GM21723 (cell line): ENCODE results near the gene COL4A6.

Experiments
- ATAC-seq: cut with Tn5 transposase; IDR thresholded peaks from one replicate; pipeline ENCODE4 v1.9.1; 2021; ENCODE audit warnings: mild to moderate bottlenecking, moderate library complexity; ENCODE audit not compliant: unreplicated experiment

COL4A6 gene

DNA sequence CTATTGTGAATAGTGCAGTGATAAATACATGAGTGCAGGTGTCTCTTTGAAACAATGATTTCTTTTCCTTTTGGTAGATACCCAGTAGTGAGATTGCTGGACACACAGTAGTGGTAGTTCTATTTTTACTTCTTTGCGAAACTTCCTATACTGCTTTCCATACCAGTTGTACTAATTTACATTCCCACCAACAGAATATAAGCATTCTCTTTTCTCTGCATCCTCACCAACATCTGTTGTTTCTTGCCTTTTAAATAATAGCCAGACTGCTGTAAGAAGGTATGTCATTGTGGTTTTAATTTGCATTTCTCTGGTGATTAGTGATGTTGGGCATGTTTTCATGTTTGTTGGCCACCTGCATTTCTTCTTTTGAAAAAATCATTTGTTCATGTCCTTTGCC is 105.9 kb downstream of the COL4A6 start:
- no peak for ATAC-seq

DNA sequence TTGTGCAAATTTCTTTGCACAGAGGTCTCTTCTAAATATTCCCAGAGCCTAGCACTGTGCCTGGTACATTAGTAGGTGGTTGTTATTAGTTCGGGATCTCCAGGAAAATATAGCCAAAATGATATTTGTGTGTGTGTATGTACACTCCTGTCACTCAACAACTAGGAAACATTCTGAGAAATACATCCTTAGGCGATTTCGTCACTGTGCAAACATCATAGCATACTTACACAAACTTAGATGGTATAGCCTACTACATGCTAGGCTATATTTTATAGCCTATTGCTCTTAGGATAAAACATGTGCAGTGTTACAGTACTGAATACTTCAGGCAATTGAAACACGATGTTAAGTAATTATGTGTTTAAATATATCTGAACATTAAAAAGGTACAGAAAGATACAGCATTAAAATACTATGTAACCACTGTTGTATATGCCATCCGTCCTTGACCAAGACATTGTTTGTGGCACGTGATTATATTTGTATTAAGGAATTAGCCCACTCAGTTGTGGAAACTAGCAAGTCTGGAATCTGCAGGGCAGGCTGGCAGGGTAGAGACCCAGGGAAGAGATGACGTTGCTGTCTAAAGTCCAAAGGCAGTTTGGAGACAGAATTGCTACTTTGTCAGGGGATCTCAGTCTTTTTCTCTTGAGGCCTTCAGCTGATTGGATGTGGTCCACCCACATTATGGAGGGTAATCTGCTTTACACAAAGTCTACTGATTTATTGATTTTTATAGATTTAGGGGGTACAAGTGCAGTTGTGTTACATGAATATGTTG is 106.9 kb downstream of the COL4A6 start:
- ATAC-seq = no peak

DNA sequence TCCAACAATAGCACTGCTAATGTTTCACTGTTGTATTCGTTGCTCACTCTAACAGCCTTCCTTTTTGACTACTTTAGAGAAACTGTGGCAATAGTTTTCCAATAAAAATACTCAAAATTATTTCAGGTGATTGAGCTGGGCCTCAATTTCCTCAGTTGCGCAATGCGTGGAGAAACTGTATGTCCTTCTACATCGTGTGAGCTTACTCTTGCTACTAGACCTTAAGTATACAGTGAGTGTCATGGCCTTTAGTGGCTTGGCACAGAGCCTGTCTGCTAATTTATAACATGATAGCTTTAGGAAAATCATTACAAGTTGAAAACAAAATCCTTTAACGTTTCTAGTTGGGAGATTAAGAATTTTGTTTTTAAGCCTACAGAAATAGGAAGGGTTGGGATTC is 114.5 kb downstream of the COL4A6 start:
- no peak for ATAC-seq

DNA sequence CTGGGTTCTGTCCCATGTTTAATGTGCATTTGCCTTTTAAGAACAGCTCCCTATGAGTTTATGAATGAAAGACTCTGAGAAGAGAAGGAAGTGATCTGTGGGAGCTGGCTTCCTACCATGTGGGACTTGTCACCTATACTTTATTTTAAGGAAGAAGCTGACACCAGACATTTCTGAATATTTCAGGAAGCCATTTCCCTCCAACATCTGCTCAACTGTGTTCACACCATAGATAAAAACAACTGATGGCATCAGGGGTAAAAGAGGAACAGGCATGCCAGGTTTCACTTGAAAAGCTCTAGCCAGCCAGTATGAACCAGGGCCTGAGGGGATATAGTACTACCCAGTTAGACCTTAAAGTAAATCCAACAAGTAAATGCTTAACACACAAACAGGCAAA is 116.0 kb downstream of the COL4A6 start:
- no peak for ATAC-seq

DNA sequence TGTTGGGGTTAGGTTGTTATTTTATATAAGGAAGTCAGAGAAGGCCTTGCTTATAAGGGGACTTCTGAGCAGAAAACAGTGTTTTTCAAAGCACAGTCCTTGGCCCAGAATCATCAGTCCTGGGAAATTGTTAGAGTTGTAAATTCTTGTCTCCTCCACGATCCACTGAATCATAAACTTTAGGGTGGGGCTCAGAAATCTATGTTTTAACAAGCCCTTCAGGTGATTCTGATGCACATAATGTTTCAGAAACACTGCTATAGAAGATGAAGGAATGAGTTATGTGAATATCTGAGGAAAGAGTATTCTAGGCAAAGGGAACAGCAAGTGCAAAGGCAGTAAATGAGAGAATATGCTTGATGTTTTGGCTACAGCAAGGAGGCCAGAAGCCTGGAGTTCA is 121.8 kb downstream of the COL4A6 start:
- no peak for ATAC-seq

DNA sequence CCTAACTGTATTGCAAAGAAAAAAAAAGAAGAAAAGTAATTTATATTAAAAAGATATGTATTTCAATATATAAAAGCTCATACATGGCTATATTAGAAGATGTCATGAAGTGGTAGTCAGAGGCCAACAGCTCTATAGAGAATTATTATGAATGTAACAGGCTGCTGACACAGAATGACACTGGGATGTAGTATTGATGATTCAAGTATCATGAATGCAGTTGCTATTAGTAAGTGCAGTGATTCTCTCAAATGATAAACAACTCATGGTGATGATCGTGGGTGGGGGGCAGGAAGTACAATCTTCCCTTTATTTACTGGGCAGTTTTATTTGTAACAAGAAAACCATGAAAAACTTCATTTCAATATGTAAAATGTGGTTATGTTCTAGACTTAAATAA is 124.6 kb downstream of the COL4A6 start:
- no peak for ATAC-seq

DNA sequence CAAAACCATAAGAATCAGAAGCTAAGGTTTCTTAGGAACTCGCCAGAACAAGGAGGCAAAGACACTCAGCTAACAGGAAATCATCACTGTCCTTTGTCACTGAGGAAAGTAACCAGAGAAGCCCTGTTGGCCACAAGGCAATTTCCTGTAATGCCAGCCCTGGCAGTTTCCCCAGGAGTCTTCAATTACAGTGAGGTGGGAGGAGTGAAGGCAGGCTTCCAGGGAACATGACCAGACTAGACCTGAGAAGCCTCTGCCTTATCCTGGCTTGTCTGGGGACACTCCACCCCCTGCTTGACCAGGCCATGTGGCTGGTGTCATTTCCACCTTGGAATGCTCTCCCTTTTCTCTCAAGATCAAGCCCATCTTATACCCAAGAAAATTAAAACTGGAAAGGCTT is 125.3 kb downstream of the COL4A6 start:
- ATAC-seq = no peak

DNA sequence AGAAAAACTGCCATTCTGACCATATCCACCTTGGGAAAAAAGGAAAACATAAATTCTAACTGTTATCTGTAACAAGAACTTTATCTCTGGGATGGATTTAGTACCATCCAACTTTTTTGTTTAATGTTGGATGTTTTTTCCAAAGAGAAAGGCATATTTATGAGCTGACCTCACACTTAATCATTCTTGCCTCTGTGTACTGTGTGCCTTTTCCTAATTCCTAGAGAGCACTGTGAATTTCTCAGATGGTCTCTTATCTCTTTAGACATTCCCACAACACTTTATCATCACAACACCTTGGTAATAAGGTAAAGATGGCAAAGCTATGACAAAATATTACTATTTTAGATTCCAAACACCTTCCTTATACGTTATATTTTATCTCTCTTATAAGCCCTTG is 126.2 kb downstream of the COL4A6 start:
- no peak for ATAC-seq

DNA sequence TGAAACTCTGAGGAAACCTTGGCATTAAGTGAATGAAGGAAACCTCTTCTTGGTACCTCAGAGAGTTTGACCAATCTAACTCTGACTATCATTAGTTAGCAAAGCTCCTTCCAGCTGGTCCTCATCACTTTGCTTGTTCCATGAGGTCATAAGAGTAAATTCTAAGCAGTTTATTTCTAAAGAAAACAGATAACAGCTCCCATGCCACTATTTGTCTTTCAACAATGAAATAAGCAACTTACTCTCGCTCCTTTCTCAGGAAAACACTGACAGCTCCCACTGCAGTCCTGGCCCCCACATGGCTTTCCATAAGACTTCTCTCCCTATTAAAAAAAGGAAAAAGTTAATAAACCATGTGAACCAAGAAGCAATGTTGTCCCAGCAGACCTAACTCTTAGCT is 127.7 kb downstream of the COL4A6 start:
- ATAC-seq = no peak

DNA sequence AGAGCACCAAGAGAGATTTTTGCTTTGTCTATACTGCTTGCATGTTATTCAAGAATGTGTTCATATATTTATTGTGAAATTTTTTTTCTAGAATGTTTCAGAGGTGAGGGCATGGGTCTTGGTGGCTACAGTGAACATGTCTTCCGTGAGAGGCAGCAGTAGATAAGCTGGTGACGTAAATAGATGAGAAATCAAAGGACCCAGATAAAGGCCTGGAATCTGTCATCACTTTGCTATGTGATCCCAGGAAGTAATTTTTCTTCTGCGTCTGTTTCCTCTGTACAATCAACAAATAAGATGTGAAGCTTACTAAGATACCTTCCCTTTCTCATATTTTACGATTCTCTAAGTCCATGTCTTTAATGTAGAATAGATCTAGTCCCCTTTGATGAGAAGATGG is 129.1 kb downstream of the COL4A6 start:
- ATAC-seq = no peak

DNA sequence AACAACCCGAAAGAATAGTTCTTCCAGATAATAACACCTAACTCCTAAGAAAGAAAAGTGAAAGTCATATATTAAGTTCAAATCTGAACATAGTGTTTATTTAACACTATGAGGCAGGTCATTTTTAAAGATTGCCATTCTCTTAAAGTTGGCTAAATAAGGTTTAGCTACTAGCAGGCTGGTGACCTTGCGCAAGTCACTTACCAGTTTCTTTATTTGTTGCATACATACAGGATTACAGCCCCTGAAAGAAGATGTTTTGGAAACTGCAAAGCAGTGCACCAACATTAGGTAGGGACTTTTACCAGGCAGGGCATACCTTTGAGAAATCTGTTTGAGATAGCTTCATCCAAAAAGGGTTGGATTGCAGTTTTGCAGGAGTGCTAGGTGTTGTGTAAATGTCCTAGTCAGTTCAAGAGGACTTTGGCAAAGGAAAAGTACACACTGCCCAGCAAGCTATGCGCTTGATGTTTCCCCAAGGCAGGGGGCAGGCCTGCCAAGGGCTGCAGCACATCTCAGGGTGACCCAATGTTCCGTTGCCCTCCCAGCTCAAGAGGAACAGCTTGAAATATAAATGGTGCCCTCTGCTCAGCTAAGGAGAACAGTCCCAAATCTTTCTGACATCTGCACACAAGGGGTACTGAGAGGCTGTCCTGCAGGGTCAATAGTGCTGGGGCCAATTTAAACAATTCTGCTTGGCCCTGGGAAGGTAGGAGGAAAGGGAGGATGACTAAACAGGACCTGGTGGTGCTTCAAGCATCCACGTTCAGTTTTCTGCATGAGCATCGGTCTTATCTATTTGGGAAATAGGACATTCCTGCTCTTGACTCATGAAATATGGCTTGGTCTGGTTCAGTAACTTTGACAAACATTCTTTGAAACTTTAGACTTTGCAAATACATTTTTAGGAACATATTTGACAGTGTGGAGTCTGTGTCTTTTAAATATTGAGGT is 130.8 kb downstream of the COL4A6 start:
- ATAC-seq = no peak

DNA sequence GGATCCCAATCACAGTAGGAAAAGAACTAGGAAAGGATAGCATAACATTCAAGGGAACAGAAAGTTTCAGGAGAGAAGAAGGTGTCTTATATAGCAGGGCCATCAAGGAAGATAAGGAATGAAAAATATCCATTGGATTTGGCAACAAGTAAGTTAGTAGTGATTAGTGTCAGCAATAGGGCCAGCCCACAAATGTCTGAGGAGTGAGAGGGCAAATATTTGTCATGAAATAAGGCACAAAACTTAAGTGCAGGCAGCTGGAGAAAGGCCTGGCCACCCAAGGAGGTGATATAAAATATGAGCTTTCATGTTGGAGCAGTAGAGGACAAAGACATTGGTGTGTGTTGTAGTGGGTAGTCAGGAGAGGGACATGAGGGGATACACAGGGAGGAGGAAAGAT is 132.1 kb downstream of the COL4A6 start:
- no peak for ATAC-seq

DNA sequence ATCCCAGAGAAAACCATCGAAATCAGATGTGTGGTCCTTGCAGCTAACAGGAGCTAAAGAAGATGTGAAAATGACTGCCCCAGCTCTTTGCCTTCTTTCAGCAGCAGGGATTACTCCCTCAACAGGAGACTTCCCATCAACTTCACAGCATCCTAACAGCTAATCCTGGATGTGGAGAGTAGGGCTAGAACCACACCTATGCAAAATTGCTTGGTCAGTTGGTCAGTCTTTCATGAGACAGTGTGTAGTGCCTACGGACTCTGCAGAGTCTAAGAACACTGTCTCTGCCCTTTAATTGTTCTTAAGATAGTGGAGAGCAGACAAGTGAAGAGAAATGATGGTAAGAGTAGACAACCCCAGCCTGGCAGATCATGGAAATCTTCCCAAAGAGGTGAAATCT is 133.5 kb downstream of the COL4A6 start:
- no peak for ATAC-seq

DNA sequence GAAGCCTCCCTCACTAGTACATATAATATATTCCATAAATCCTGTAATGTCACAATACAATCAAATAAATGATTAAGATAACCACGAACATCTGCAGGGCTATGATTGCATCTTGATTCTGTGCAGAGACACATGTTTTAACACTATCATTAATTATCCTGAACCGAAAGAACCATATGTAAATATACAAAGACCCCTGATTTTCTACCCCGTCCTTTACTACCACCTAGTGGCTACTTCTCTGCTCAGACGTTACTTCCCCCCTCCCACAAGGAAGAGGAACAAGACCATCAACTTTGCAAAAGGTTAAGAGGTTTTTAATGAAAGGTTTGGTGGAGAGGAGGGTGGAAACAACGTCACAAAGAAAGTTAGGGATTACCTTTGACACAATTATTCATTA is 134.0 kb downstream of the COL4A6 start:
- no peak for ATAC-seq

DNA sequence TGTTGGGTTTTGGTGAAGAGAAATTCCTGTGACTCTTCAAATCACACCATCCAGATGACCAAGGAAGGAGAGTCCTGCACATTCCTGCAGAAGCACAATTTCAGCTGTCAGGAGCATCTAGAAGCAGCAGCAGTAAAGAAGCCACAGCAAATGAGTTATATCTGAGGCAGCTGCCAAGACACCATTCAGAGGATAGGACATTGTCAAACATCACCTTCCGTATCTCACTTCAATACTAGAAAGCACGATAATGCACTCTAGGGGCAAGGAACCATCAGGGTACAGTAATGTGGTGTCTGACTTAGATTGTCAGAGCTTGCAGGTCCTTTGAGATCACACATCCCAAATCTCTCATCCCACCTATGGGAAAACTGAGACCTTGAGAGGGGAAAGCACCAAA is 134.5 kb downstream of the COL4A6 start:
- no peak for ATAC-seq

DNA sequence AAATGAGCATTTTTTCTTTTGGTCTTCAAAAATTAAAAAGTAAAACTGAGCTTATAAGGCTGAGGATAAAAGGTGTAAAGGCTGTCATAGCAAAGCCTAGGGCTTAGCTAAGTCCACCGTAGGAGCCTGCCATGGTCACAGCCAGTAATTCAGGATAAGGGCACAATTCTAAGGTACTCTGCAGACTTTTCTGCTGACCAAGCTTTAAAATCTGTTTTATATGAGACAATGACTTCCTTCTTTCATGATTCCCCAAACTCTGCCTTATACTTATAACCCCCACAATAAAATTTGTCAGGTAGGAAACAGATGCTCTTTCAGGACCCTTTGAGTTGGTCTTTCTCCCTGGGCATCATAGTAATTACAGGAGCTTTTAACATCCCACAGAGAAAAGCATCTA is 138.5 kb downstream of the COL4A6 start:
- ATAC-seq = peak; percentile 11

DNA sequence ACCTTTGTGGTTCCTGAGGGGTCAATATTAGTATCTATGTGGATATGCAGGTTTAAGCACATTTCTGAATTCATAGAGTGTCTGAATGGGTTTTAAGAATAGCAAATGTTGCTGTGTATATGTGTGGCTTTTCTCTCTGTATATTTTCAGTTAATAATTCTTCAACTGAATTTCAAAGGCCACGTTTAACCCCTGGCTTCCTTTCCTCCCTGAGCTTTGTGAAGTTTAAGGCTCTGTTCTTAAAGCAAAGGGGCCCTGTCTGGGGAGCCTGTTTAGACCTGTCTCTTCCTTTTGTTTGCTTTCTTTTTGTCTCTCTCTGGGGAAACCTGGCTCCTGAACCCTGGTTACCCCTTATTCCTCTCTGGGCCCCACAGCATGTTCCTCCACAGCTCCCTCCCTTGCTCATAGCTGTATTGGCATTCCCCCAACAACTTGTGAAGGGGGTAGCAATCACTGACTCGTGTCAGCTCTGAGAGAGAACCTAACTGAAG is 139.1 kb downstream of the COL4A6 start:
- ATAC-seq = peak; percentile 74

DNA sequence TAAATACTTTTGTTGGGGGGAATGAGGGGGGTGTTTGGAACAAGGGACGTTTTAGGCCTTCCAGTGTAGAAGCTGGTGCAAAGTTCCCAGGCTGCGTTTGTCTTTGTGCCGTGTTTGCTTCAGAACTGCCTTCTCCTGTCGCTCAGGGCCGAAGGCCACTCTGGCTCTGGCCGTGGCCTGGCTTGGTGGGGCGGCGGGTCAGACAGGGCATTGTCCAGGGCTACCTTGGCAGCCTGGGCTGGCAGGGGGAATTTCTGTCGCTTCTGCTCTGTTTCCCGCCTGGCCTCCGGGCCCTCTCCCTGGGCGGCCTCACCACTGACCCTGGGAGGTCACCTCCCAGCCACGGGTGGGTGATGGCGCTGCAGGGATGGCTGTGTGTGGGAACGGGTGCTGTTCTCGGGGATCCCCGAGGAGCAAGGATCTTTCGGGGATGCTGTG is 140.0 kb downstream of the COL4A6 start:
- no peak for ATAC-seq

DNA sequence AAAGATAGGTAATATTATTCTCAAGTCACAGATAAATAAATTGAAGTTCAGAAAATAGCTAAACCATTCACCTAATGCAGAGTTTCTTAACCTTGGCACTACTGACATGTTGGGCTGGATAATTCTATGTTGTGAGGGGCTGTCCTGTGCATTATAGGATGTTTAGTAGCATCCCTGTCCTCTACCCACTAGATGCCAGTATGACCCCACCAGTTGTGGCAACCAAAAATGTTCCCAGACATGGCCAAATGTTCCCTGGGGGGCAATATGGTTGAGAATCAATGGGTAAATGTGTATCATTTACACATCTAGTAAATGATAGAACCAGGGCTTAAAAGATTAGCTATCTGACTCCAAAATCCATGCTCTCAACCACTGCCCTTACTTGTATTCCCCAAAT is 140.9 kb downstream of the COL4A6 start:
- no peak for ATAC-seq

DNA sequence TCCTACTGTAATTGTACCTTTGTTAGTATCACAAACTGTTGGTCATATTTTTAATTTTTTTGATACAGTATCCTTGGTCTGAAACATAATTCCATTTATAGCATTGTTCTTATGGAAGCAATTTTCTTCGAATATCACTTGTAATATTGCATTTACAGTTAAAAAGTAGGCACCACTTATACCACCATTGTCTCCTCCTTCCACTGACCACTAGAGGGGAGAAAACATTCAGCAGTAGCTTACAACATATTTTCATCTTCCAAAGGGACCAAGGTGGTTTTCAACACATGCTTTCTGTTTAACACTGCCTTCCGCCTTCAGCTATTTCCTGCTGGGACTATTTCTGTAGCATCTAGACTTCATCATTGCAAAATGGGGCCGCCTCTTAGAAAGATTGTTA is 146.2 kb downstream of the COL4A6 start:
- no peak for ATAC-seq

DNA sequence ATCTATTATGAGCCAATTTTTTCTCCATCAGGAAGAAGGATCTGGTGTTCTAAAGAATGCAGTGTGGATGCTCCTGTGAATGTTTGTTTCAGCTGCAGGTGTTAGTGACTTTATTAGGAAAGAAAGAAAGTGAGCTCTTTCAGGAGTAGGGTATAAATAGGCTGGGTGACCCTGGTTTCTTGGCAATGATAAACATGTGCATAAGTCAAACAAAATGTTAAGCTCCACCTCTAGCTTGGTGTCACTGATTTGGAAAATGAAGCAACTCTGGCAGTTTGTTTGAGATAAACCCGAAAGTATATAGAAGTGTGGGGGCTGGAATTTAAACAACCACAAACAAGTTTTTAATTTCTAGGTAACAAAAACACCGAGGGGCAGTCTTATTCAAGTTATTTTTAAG is 152.3 kb downstream of the COL4A6 start:
- no peak for ATAC-seq

DNA sequence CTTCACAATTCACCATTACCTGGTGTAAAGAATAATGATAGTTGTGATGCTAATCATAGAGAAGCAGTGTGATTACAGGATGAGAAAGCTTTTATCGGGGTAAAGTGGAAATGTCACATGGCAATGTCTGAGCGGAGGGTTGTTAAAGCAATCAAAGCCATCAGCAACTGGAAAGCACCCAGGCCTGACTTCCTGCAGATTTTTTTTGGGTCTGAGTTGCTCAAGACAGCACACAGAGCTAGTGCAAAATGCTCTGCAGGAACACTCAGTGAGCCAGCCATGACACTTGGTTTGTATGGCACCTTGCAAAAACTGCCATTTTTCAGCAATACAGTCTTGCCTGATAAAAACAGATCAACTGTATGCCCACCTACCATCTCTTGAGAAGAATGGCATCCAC is 152.9 kb downstream of the COL4A6 start:
- ATAC-seq = no peak
